OCI-LY3 (cell line): ENCODE measurements around the gene KLK14.

ENCODE experiments used
- H2AFZ ChIP-seq: fragments of 200-600, 300-600 bp; shearing (Covaris generic); 2 replicates; pipeline ENCODE4 v1.6.0; 2014; ENCODE audit warnings: antibody characterized with exemption, low read depth, low read length
- H3K27ac ChIP-seq: fragments of 200-600, 300-600 bp; sonication (generic); 2 replicates; pipeline ENCODE4 v1.5.1; 2014; ENCODE audit warnings: mild to moderate bottlenecking, low read length, moderate library complexity, mixed read lengths
- H3K27me3 ChIP-seq: fragments of 200-600, 300-600 bp; sonication (generic); 2 replicates; pipeline ENCODE4 v1.6.1; 2014; ENCODE audit warnings: low read depth, low read length, mixed read lengths
- H3K36me3 ChIP-seq: fragments of 200-600, 300-600 bp; sonication (generic); replicated peaks from 2 replicates; pipeline ENCODE3; 2014; ENCODE audit warnings: low read depth, low read length, mixed read lengths
- H3K4me1 ChIP-seq: fragments of 300-600, 200-600 bp; sonication (generic); 2 replicates; pipeline ENCODE4 v1.6.1; 2014; ENCODE audit warnings: low read length, mixed read lengths
- H3K4me2 ChIP-seq: fragments of 200-600, 300-600 bp; sonication (generic); 2 replicates; pipeline ENCODE4 v1.6.1; 2014; ENCODE audit warnings: low read length, mixed read lengths
- H3K4me3 ChIP-seq: fragments of 300-600, 200-600 bp; sonication (generic); 2 replicates; pipeline ENCODE4 v1.5.1; 2014; ENCODE audit warnings: antibody characterized with exemption, mild to moderate bottlenecking, low read length, moderate library complexity
- H3K79me2 ChIP-seq: fragments of 300-600, 200-600 bp; shearing (Covaris generic); 2 replicates; pipeline ENCODE4 v1.6.1; 2014; ENCODE audit warnings: mild to moderate bottlenecking, low read length, mixed read lengths
- H3K9ac ChIP-seq: fragments of 300-600, 200-600 bp; shearing (Covaris generic); 2 replicates; pipeline ENCODE4 v1.6.0; 2014; ENCODE audit warnings: mild to moderate bottlenecking, low read length, moderate library complexity
- H3K9me3 ChIP-seq: fragments of 200-600, 300-600 bp; shearing (Covaris generic); 2 replicates; pipeline ENCODE4 v1.6.1; 2014; ENCODE audit warnings: low read length, mixed read lengths; ENCODE audit not compliant: insufficient read depth
- H4K20me1 ChIP-seq: fragments of 200-600, 300-600 bp; sonication (generic); 2 replicates; pipeline ENCODE4 v1.6.1; 2016; ENCODE audit warnings: low read length, mixed read lengths; ENCODE audit not compliant: insufficient read depth
- CTCF ChIP-seq: fragments of 200-600, 300-600 bp; sonication (generic); IDR thresholded peaks from 2 replicates; pipeline ENCODE4 v1.5.1; 2014; ENCODE audit warnings: antibody characterized with exemption, low read length, low read depth
- EZH2phosphoT487 ChIP-seq: fragments of 200-600 bp; shearing (Covaris generic); IDR thresholded peaks from 2 replicates; pipeline ENCODE4 v1.6.1; 2018; ENCODE audit warnings: antibody characterized with exemption, mixed run types, low read depth

The KLK14 gene

GRCh38 chr19:51091895-51092873 is 9.5 kb upstream of the KLK14 start:
- H3K4me3 ChIP-seq, result no peak overlapping the region

GRCh38 chr19:51091126-51091525 is 8.4 kb upstream of the KLK14 start:
- H4K20me1 ChIP-seq, result peaks cover 3% of the 10 kb centered on the region; the same call in 1 of the 2 replicates
- H3K4me3 ChIP-seq, result no peak overlapping the region
- no peak overlapping the region for H3K9ac ChIP-seq
- no peak overlapping the region for H3K4me2 ChIP-seq
- H3K27me3 ChIP-seq, result no peaks in the 10 kb centered on the region
- no peaks in the 10 kb centered on the region for H3K4me1 ChIP-seq
- no peak overlapping the region for H3K27ac ChIP-seq
- TF ChIP-seq CTCF, result no peak
- no peak for TF ChIP-seq EZH2phosphoT487
- H2AFZ ChIP-seq, result no peak overlapping the region
- no peaks in the 10 kb centered on the region for H3K79me2 ChIP-seq
- no peaks in the 10 kb centered on the region for H3K36me3 ChIP-seq
- H3K9me3 ChIP-seq, result no peaks in the 10 kb centered on the region

More at GRCh38 chr19:51091895-51092873, 9.5 kb upstream of the KLK14 start:
- no peaks in the 10 kb centered on the region for H3K4me1 ChIP-seq
- peaks cover 4% of the 10 kb centered on the region for H3K36me3 ChIP-seq
- no peaks in the 10 kb centered on the region for H3K27me3 ChIP-seq
- no peak overlapping the region for H2AFZ ChIP-seq
- H3K27ac ChIP-seq, result no peak overlapping the region
- H3K9me3 ChIP-seq, result no peaks in the 10 kb centered on the region
- no peak overlapping the region for H3K9ac ChIP-seq
- no peaks in the 10 kb centered on the region for H3K79me2 ChIP-seq
- no peak for TF ChIP-seq EZH2phosphoT487
- no peak for TF ChIP-seq CTCF
- peaks cover 11% of the 10 kb centered on the region for H4K20me1 ChIP-seq
- no peak overlapping the region for H3K4me2 ChIP-seq

- no peak overlapping the region for H2AFZ ChIP-seq
- H3K9ac ChIP-seq, result no peak overlapping the region
- no peaks in the 10 kb centered on the region for H3K36me3 ChIP-seq
- no peaks in the 10 kb centered on the region; the same call in 1 of the 2 replicates for H4K20me1 ChIP-seq
- H3K79me2 ChIP-seq, result no peaks in the 10 kb centered on the region
- H3K4me1 ChIP-seq, result no peaks in the 10 kb centered on the region
- H3K9me3 ChIP-seq, result no peaks in the 10 kb centered on the region
- H3K27ac ChIP-seq, result no peak overlapping the region
- TF ChIP-seq CTCF, result no peak
- no peak for TF ChIP-seq EZH2phosphoT487
- no peak overlapping the region for H3K4me2 ChIP-seq
- no peak overlapping the region for H3K4me3 ChIP-seq
- no peaks in the 10 kb centered on the region for H3K27me3 ChIP-seq
Measured at GRCh38 chr19:51090471-51090870, 7.8 kb upstream of the KLK14 start.

GRCh38 chr19:51089786-51090185 is 7.1 kb upstream of the KLK14 start:
- Histone ChIP-seq H3K79me2 (no peaks in the 10 kb centered on the region), H3K27me3 (no peaks in the 10 kb centered on the region), H2AFZ (no peak overlapping the region), H3K4me1 (no peaks in the 10 kb centered on the region), H3K9ac (no peak overlapping the region), H3K27ac (no peak overlapping the region), H3K9me3 (no peaks in the 10 kb centered on the region), H3K36me3 (no peaks in the 10 kb centered on the region), H3K4me2 (no peak overlapping the region), H4K20me1 (no peaks in the 10 kb centered on the region; the same call in 1 of the 2 replicates), H3K4me3 (no peak overlapping the region)
- TF ChIP-seq CTCF (no peak), EZH2phosphoT487 (no peak)
